ENCODE data around the gene CAMK1D.
"Not testable (repeated sequence)": the region's sequence is repeated elsewhere in the genome, so short reads cannot be mapped to it uniquely, and the experiment has no call there.

The CAMK1D gene

GRCh38 chr10:12806228-12807095, 457.1 kb downstream of the CAMK1D start:
- Histone ChIP-seq H3K36me3 (peaks cover 0 to 14% (median 0%) of the 10 kb centered on the region in 11 experiments; a peak in 2 of 22 replicates), H4K20me1 (no peaks in the 10 kb centered on the region), H3K9ac (no peak overlapping the region), H3K4me1 (peaks cover 0 to 11% (median 2%) of the 10 kb centered on the region in 10 experiments; a peak in 8 of 20 replicates), H3K9me3 (replicated peaks in 1 of 11) (peaks cover 0 to 8% (median 0%) of the 10 kb centered on the region in 11 experiments; a peak in 2 of 22 replicates), H3K4me2 (no peak overlapping the region), H3K27ac (no peak overlapping the region), H3K27me3 (no peaks in the 10 kb centered on the region), H3K4me3 (no peak overlapping the region)
- no peak for TF ChIP-seq Cebpa-rat (IDR thresholded peaks at IDR 0.05)

DNA sequence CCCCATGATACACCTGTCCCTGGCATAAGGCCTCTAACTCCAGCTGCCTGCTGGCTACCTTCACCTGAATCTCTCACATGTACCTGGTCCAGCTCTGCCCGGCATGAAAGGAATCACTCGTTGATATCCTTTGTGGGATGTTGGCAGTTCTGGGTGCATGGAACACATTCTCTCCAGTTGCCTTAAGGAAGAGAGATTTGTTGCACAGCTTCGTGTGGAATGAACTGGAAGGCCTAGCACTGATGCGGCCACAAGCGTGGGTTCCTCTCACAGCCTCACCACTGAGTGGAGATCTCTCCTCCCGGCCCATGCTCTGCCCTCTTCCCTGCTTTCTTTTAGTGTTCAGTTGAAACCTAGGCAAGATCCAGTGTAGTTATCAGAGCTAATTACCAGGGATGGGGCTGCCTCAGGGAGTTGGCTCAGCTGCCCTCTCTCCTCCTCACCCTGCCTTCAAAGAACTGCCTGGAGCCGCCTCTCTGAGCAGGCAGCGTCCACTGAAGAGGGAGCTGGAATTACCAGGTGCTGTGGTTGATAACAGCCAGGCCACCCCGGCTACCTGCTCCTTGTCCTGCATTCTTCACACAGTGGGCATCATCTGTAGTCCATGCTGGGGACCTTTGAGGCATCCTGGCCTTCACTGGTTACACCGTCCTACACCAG, 457.9 kb downstream of the CAMK1D start:
- TF ChIP-seq Cebpa-rat (IDR thresholded peaks at IDR 0.05) = no peak
- Histone ChIP-seq H3K4me2 (no peak overlapping the region), H4K20me1 (no peaks in the 10 kb centered on the region), H3K27ac (no peak overlapping the region), H3K27me3 (no peaks in the 10 kb centered on the region), H3K9me3 (replicated peaks in 1 of 11) (peaks cover 0 to 8% (median 0%) of the 10 kb centered on the region in 11 experiments; a peak in 2 of 22 replicates), H3K9ac (no peak overlapping the region), H3K4me1 (peaks cover 0 to 18% (median 10%) of the 10 kb centered on the region in 10 experiments; a peak in 11 of 20 replicates), H3K36me3 (peaks cover 0 to 14% (median 0%) of the 10 kb centered on the region in 11 experiments; a peak in 2 of 22 replicates), H3K4me3 (no peak overlapping the region)

GRCh38 chr10:12808014-12808613, 458.8 kb downstream of the CAMK1D start:
- Histone ChIP-seq H3K36me3 (peaks cover 0 to 9% (median 0%) of the 10 kb centered on the region in 11 experiments; a peak in 1 of 22 replicates), H3K9me3 (replicated peaks in 1 of 11) (peaks cover 0 to 8% (median 0%) of the 10 kb centered on the region in 11 experiments; a peak in 2 of 22 replicates), H3K4me3 (no peak overlapping the region), H3K4me1 (peaks cover 0 to 24% (median 14%) of the 10 kb centered on the region in 10 experiments; a peak in 11 of 20 replicates), H3K27ac (no peak overlapping the region), H3K27me3 (no peaks in the 10 kb centered on the region), H3K4me2 (no peak overlapping the region), H3K9ac (no peak overlapping the region), H4K20me1 (no peaks in the 10 kb centered on the region)
- no peak for TF ChIP-seq Cebpa-rat (IDR thresholded peaks at IDR 0.05)

- peaks cover 10 to 22% (median 15%) of the 10 kb centered on the region in 11 experiments; a peak in 21 of 22 replicates for H3K9me3 ChIP-seq (replicated peaks in 1 of 11)
- H3K4me1 ChIP-seq = peaks cover 0 to 24% (median 14%) of the 10 kb centered on the region in 10 experiments; a peak in 11 of 20 replicates
- not testable (repeated sequence) for H3K27ac ChIP-seq, H3K27me3 ChIP-seq, H3K4me3 ChIP-seq, H3K9ac ChIP-seq, H4K20me1 ChIP-seq, H3K4me2 ChIP-seq
- H3K36me3 ChIP-seq = peaks cover 10 to 24% (median 14%) of the 10 kb centered on the region in 11 experiments
Measured at GRCh38 chr10:12810046-12810445, 460.7 kb downstream of the CAMK1D start.

- TF ChIP-seq Cebpa-rat (IDR thresholded peaks at IDR 0.05) = no peak
- no peak overlapping the region for H3K9ac ChIP-seq
- peak overlapping the region in 8 of 11 experiments; percentile 3 to 63 (median 40); a peak in 15 of 22 replicates for H3K4me2 ChIP-seq
- H3K4me3 ChIP-seq = no peak overlapping the region
- peaks cover 17 to 42% (median 31%) of the 10 kb centered on the region in 11 experiments for H3K36me3 ChIP-seq
- peaks cover 0 to 31% (median 22%) of the 10 kb centered on the region in 10 experiments; a peak in 11 of 20 replicates for H3K4me1 ChIP-seq
- H4K20me1 ChIP-seq = no peaks in the 10 kb centered on the region
- H3K27ac ChIP-seq = no peak overlapping the region
- H3K9me3 ChIP-seq (replicated peaks in 1 of 11) = peaks cover 10 to 36% (median 18%) of the 10 kb centered on the region in 11 experiments; a peak in 21 of 22 replicates
- H3K27me3 ChIP-seq = no peaks in the 10 kb centered on the region
Measured at GRCh38 chr10:12811826-12812225, 462.5 kb downstream of the CAMK1D start.

GRCh38 chr10:12812571-12812970, 463.2 kb downstream of the CAMK1D start:
- Histone ChIP-seq H4K20me1 (no peaks in the 10 kb centered on the region), H3K27me3 (no peaks in the 10 kb centered on the region), H3K4me1 (peaks cover 0 to 31% (median 22%) of the 10 kb centered on the region in 10 experiments; a peak in 11 of 20 replicates), H3K4me2 (peak overlapping the region in 6 of 11 experiments; percentile 38 to 63 (median 46); a peak in 9 of 22 replicates), H3K9me3 (replicated peaks in 1 of 11) (peaks cover 10 to 36% (median 18%) of the 10 kb centered on the region in 11 experiments; a peak in 21 of 22 replicates), H3K36me3 (peaks cover 17 to 44% (median 35%) of the 10 kb centered on the region in 11 experiments), H3K4me3 (no peak overlapping the region), H3K27ac (no peak overlapping the region), H3K9ac (no peak overlapping the region)
- no peak for TF ChIP-seq Cebpa-rat (IDR thresholded peaks at IDR 0.05)

- Histone ChIP-seq H3K9ac (no peak overlapping the region), H3K4me3 (no peak overlapping the region), H3K9me3 (replicated peaks in 1 of 11) (peaks cover 10 to 35% (median 18%) of the 10 kb centered on the region in 11 experiments; a peak in 21 of 22 replicates), H3K36me3 (peaks cover 17 to 55% (median 36%) of the 10 kb centered on the region in 11 experiments), H4K20me1 (no peaks in the 10 kb centered on the region), H3K27ac (no peak overlapping the region), H3K4me2 (no peak overlapping the region), H3K4me1 (peaks cover 0 to 31% (median 22%) of the 10 kb centered on the region in 10 experiments; a peak in 11 of 20 replicates), H3K27me3 (no peaks in the 10 kb centered on the region)
- TF ChIP-seq Cebpa-rat (IDR thresholded peaks at IDR 0.05) = no peak
Measured at GRCh38 chr10:12814166-12814565, 464.8 kb downstream of the CAMK1D start.

DNA sequence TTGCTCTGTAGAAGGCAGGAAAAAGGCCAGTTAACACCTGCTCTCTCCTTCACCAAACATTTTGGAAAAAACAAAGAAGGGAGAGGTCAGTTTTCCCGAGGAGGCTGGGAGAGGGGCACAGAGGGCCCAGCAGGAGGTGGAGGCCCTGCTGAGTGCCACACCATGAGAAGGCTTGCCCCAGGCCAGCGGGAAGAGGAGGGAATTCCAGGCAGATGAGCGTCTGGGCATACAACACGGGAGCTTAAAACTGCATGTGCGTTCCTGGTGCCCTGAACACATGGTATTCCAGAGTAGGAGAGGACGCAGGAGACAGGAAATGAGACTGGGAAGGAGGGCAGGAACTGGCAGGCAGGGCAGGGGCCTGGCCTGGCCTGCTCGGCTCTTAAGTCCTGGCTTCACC, 469.7 kb downstream of the CAMK1D start:
- Histone ChIP-seq H3K4me3 (no peak overlapping the region), H3K9me3 (replicated peaks in 1 of 11) (peaks cover 9 to 23% (median 13%) of the 10 kb centered on the region in 11 experiments; a peak in 21 of 22 replicates), H3K27me3 (no peaks in the 10 kb centered on the region), H3K36me3 (peaks cover 17 to 68% (median 33%) of the 10 kb centered on the region in 11 experiments), H3K4me1 (peaks cover 0 to 11% (median 7%) of the 10 kb centered on the region in 10 experiments; a peak in 6 of 20 replicates), H3K9ac (no peak overlapping the region), H4K20me1 (no peaks in the 10 kb centered on the region), H3K4me2 (no peak overlapping the region), H3K27ac (no peak overlapping the region)
- TF ChIP-seq Cebpa-rat (IDR thresholded peaks at IDR 0.05) = no peak
